GM19035 (cell line): ENCODE results near the gene GAL3ST3.
"Not testable (repeated sequence)": the region's sequence is repeated elsewhere in the genome, so short reads cannot be mapped to it uniquely, and the experiment has no call there.

Experiments used
- ATAC-seq: cut with Tn5 transposase; IDR thresholded peaks from one replicate; pipeline ENCODE4 v1.9.1; 2021; ENCODE audit not compliant: unreplicated experiment

GAL3ST3 gene

DNA sequence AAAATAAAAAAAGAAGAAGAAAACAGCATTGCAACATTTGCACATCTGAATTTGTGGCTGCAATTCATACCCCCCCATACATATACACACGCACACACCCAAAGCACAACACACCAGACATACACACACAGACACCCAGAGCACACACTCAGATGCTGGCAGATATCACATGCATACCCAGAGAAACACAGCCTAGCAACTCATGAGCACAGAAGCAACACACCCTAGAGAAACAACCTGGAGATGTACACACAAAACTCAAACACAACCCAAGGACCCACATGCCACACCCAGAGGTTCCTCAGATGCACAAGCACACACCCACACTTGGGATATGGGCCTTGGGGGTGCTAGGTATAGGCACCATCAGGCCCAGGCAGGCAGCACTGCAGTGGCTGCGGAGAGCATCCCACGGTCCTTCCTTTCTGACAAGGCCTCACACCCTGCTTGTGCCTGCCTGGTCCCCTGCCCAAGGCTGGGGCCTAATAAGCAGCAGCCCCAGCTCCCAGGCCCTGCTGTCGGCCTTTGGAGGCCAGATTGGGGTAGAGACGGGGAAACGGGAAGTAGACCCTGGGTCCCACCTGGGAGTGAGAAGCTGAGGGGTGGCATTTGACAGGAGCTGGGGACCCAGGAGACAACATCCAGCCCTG is 34.0 kb downstream of the GAL3ST3 start:
- ATAC-seq: no peak

GRCh38 chr11:66013762-66014100 is 35.2 kb downstream of the GAL3ST3 start:
- no peak for ATAC-seq

GRCh38 chr11:66012946-66013761 is 35.8 kb downstream of the GAL3ST3 start:
- no peak for ATAC-seq

- ATAC-seq: no peak
Observed at GRCh38 chr11:66012371-66012945, 36.5 kb downstream of the GAL3ST3 start.

- ATAC-seq: no peak
Observed at GRCh38 chr11:66011785-66012303, 37.1 kb downstream of the GAL3ST3 start, which contains the start of gene CST6. Gene CST6 (plus strand): TSS chr11:66012008. CDS start chr11:66012045, 37 bp downstream.

DNA sequence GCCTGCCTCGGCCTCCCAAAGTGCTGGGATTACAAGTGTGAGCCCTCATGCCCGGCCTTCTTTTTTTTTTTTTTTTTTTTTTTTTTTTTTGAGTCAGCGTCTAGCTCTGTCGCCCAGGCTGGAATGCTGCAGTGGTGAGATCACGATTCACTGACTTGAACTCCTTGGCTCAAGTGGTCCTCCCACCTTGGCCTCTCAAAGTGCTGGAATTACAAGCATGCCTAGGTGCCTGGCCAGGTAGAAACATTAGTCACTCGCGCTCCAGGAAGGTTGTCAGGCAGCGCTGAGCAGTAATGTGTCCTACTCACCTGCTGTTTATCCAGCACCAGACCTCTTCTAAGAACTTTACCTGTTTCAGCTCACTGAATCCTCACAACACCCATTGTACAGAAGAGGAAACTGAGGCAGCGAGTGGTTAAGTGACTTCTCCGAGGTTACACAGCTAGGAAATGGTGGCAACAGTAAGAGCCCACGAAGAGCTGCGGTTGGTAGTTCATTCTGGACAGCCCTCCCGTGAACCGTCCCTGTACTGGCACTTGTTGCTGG is 37.6 kb downstream of the GAL3ST3 start:
- no peak for ATAC-seq

DNA sequence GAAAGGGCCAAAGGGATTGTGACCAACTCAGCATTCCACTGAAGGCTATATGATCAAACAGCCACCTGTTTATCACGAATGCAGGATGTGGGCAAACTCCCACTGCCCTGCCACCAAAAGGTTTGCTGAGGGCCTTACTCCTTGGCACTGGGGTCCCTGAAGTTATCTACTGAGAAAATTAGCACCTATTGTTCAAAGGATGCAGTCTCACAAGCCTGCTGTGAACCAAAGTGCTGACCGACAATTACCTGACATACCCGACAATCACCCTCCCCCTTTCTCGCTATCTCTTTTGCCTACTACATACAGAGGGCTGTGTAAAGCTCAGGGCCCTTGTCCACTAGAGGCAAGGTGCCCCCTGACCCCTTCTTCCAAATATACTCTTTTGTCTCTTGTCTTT is 38.9 kb downstream of the GAL3ST3 start:
- not testable (repeated sequence) for ATAC-seq

DNA sequence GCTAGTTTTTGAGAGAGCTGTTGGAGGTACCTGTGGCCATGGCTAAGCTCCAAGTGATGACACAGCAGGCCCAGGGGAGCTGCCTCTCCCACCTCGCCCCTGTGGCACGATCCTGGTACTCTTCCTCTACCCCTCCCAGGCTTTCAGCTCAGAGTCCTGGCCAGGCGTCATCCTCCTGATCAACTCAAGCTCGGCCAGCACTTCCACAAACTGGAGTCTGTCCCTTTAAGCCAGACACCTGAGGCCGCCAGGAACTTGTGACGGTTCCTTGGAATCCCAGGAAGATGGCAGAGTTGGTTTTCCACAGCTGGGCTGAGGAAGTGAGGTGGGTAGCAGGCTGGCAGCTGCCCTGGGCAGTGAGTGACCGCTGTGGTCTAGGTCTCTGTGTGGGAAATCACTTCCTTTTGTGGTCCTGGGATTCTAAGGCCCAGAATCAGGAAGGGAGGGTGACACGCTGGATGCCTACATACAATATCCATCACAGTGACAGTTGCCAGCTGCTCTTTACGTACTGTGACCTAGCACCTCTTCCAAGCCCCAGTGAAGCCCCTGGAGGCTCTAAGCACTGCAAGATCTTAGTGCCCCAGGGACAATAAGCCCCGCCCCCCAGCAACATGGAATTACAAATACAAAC is 40.4 kb downstream of the GAL3ST3 start:
- ATAC-seq: no peak

- no peak for ATAC-seq
Observed at GRCh38 chr11:66008095-66008467, 40.9 kb downstream of the GAL3ST3 start.

- ATAC-seq: no peak
Observed at GRCh38 chr11:66007201-66007634, 41.7 kb downstream of the GAL3ST3 start.

DNA sequence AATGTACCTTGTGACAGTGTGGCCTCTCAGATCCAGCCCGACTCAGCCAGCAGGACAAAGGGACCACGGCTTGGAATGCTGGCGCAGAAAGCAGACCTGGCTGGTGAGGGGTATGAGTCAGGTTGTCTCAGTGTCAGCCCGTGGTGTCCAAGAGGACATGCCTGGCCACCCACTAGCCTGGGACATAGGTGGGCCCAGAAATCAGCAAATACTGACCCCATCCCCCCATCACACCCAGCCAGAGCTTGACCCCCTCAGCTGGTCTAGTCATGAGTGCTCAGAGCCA is 42.1 kb downstream of the GAL3ST3 start:
- ATAC-seq: no peak

DNA sequence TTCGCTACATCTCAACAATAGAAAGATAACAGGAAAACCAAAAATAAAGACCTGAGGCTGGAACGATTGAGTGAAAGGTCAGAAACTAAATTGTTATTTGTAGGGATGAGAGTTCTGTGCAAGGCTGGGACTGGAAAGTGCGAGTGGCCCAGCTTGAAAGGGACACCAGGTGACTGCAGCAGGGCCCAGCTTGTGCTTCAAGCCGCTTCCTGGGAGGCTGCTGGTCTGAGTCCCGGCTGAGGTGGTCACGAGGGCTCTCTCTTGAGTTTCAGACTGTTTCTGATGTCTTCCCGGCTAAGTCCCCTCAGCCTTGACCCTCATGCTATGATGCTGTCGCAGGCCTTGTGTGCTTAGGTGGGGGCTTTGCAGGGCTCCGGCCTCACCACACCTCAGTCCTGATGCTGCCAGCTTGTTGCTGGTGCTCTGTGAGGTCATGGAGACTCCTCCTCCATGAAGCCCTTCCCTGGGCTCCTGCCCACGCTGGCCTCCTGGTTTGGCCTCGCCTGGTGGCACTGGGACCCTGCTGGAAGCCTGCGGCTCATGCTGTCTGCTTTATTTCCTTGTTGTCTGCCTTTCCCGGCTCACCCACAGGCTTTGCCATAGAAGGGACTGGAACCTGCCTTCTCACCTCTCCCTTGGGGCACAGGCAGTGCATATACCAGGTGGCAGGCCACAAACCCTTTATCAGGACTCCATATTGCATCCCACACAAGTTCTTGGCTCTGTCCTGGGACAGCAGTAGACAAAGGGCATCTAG is 42.6 kb downstream of the GAL3ST3 start:
- no peak for ATAC-seq

DNA sequence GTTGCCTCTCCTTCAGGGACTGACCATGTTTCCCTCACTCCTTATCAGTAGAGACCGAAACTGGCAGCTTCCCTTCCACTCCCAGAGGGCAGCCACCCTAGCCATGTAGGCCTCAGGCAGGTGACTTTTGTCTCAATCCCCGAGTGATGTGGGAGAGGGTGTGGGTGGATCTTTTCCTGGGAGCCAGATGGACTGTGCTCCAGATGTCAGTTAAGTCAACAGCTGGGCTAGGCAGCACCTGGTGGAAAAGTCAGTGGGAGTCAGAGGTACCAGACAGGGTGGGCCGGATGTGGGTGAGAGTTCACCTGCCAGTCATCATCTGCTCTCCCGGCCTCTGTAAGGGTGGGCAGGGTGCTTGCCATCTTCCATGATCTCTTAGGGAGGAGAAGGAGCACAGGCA is 44.8 kb downstream of the GAL3ST3 start:
- no peak for ATAC-seq

- no peak for ATAC-seq
Observed at GRCh38 chr11:66003291-66003690, 45.7 kb downstream of the GAL3ST3 start.

DNA sequence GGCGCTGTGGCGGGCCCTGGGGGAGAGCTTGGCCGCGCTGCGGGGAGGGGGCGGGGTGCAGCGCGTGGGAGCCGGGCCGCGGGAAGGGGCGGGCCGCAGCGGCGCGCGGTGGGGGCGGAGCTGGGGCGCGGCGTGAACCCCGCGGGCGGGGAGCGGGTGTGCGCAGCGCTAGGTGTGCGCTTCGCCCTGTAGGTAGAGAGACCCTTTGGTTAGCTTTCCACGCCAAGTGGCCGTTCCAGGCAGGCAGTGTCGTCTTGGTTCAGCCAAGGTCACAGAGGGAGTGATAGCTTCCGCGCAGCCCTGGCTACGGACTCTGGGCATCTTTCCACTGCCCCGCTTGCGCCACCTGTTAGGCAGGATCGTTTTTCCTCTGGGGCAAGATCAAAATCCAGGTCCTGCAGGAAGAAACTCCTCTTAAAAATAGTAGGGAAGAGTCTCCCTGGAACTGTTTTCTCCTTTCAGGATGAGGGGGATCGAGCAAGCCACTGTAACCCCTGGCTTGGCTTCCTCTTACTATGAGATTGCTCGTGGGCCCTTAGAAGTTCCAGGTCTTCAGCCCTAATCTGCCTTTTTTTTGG is 46.2 kb downstream of the GAL3ST3 start:
- peak; percentile 52 for ATAC-seq

- peak; percentile 80 for ATAC-seq
Observed at GRCh38 chr11:66001942-66002647, 46.9 kb downstream of the GAL3ST3 start, which contains the start of the genes BANF1 and EIF1AD. Gene BANF1 (plus strand): TSS chr11:66002503. CDS start chr11:66003251, 748 bp downstream. Gene EIF1AD (minus strand): TSS chr11:66002157. CDS start chr11:66000389, 1,768 bp downstream.

- no peak for ATAC-seq
Observed at GRCh38 chr11:65997286-65997685, 51.7 kb downstream of the GAL3ST3 start.

- ATAC-seq: no peak
Observed at GRCh38 chr11:65992056-65992455, 56.9 kb downstream of the GAL3ST3 start.
